HG03565 (cell line): Measurements from ENCODE around the gene GALNT2.

Source experiments
- ATAC-seq: cut with Tn5 transposase; IDR thresholded peaks from one replicate; pipeline ENCODE4 v1.9.1; 2021; ENCODE audit warnings: mild to moderate bottlenecking, moderate library complexity; ENCODE audit not compliant: unreplicated experiment

Gene GALNT2

DNA sequence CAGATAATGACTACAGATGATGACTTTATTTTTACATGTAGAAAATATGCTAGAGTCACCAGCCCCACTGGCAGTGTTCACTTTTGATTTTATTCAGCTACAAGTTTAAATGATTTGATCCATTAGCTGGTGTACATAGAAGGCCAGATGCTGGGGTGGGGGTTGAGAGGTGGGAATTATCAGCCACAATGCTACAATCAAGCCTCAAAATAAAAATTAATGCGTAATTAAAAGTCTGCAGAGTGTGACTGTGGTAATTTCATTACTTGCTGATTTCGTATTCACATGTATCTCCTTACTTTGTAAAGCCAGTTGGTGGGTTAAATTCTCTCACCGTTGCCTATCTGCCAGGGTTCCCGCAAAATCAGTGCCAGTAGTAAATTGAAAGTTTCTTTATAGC is 109.3 kb downstream of the GALNT2 start:
- no peak for ATAC-seq

GRCh38 chr1:230176871-230177411 is 109.9 kb downstream of the GALNT2 start:
- ATAC-seq, result no peak

DNA sequence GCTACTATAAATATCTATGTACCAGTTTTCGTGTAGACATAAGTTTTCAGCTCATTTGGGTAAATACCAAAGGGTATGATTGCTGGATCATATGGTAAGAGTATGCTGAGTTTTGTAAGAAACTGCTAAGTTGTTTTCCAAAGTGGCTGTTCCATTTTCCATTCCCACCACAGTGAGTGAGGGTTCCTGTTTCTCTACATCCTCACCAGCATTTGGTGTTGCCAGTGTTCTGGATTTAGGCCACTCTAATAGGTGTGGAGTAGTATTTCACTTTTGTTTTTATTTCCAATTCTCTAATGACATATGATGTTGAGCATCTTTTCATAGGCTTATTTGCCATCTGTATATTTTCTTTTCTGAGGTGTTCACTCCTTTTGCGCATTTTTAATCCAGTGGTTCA is 112.2 kb downstream of the GALNT2 start:
- ATAC-seq, result no peak

DNA sequence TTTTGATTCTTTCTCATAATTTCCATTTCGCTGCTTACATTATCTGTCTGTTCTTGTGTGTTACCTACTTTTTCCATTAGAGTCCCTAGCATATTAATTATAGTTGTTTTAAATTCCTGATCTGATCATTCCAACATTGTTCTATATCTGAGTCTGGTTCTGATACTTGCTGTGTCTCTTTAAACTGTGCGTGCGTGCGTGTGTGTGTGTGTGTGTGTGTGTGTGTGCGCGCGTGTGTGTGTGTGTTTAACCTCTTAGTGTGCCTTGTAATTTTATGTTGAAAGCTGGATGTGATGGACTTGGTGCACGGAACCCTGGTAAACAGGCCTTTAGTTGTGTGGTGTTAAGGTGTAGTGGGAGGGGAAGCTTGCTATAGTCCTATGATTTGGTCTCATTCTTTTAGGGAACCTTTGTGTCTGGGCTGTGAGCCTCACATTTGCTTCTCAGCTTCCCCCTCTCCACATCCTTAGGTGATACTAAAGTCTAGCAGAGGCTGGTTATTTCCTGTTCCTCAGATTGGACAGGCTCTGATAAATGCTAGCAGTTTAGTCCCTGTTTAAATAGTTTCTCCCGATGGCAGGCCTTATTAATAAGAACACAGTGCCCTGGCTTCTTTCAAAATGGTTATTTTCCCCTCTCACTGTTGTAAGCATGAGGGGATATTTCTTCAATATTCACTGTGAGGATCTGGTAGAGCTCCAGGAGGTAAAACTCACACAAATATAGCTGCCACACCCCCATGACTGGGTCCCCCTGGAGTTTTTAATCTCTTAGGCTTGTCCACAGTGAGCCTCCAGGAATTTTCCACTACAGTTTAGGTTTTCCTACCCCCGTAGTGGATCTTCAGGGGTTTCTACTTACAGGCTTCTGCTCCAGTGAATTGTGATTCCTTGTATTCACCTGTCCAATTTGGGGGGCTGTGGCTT is 118.3 kb downstream of the GALNT2 start:
- no peak for ATAC-seq

- ATAC-seq, result no peak
Observed at GRCh38 chr1:230186003-230186863, 119.2 kb downstream of the GALNT2 start.

DNA sequence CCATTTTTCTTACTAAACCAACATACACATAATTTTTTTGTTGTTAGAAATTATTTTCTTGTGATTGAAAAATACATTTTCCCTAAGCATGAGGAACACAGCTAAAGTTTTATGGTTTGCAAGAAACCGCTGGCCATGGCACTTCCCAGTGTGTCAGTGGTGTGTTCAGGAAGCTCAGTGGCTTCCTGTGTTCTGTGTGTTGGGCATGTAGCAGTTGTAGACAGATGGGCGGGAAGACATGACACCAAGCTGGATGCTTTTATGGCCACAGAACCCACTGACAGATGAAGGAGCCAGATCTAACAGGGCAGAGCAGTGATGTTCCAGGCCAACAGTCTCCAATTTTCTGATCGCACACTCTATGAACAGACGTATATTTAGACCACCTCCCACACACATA is 119.8 kb downstream of the GALNT2 start:
- no peak for ATAC-seq

GRCh38 chr1:230187290-230187689 is 120.3 kb downstream of the GALNT2 start:
- no peak for ATAC-seq

GRCh38 chr1:230188826-230189225 is 121.8 kb downstream of the GALNT2 start:
- ATAC-seq, result no peak

DNA sequence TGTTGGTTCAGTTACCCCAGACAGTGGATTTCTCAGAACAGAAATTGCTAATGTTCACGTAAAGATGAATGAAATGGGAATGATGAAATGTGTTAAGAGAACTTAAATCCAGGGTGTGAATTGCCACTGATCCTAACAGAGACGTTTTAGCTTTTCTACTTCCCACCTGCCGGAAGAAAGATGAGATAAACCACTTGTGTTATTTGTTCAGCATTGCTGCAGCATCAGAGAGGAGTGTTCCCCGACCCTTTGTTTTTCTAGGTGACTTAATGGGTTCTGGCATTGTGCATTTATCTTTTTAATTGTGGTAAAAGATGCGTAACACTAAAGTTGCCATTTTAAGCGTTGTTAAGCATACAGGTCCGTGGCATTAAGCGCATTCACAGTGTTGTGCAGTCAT is 122.3 kb downstream of the GALNT2 start:
- no peak for ATAC-seq

DNA sequence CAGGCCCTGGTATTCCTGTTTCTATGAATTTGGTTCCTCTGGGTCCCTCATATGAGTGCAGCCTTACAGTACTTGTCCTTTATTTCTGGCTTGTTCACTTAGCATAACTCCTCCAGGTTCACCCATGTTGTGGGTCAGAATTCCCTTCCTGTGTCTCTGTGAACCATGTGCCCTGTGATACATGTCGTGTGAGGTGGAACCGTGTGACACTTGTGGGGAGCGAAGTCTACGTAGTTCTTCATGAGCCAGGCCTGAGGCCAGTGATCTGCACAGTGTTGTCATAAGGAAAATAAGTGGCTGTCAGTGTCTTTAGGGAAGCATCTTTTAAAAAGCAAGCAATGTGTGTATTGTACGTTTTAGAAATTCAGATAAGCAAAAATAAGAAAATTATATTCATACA is 122.8 kb downstream of the GALNT2 start:
- ATAC-seq, result no peak

- ATAC-seq, result no peak
Observed at GRCh38 chr1:230191079-230191804, 124.2 kb downstream of the GALNT2 start.

- no peak for ATAC-seq
Observed at GRCh38 chr1:230191855-230192254, 124.8 kb downstream of the GALNT2 start.

DNA sequence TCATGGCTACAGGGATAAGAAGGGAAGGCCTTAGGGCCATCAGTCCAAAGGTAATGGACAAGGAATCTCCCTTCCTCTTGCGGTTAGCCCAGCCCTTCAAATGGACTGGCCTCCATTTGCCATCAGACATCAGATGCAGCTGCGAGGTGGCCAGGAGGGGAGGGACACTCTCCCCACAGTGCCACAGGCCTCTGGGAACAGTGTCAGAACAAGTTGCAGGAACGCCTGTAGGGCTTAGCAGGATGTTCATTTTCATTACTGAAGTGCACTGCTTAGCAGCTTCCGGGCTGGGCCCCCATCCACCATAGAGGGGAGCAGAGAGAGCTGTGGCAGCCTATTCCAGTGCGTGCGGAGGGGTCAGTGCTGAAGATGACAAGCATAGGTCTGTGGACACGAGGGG is 127.5 kb downstream of the GALNT2 start:
- no peak for ATAC-seq

DNA sequence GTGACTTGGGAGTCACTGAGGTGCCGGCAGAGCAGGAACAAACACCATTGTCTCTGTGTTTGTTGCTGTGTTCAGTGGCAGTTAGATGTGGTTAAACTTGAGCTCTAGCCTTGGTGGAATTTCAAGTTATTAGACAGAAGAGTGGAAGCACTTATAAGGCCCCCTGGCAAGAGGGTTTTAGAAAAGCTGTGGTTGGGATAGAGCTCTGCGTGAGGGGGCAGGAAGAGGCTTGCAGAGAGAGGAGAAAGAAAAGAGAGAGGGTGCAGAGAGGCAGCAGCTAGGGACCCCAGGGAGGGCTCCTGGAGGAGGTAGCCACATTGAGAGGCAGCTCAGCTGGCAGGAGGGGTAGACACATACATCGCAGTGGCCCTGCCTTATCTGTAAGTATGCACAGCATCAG is 128.2 kb downstream of the GALNT2 start:
- no peak for ATAC-seq

GRCh38 chr1:230196077-230196476 is 129.0 kb downstream of the GALNT2 start:
- no peak for ATAC-seq

DNA sequence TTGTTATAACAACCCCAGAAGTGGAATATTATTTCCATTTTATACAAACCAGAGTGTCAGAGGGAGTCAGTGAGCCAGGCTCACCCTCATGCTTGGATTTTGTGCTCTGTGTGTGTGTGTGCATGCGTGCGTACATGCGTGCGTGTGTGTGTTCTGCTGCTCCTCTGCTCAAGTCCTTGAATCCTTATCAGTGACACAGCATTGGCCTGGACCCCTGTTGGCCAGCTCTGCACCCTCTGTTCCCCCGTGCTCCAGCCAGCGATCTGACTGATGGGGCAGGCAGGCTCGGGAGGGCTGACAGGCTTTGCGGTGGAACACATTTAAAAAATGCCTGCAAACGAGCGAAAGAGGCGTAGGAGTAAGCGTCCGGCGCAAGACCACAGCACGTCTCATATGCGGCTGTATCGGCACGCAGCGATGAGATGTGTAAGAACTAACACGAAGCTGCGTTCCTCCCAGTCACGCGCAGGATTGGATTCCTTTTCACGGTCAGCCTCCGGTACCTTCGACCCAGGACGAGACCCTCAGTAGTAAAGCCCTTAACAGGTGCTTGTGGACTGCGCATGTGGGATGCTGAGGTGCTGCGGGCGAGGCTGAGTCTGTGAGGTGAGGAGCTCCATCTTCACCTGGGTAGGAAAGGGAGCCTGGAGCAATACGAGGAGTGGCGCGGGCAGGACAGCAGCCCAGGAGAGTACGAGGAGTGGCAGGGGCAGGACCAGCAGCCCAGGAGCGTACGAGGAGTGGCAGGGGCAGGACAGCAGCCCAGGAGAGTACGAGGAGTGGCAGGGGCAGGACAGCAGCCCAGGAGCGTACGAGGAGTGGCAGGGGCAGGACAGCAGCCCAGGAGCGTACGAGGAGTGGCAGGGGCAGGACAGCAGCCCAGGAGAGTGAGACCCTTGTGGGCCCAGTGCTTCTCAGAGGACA is 130.9 kb downstream of the GALNT2 start:
- no peak for ATAC-seq

- no peak for ATAC-seq
Observed at GRCh38 chr1:230199034-230199433, 132.0 kb downstream of the GALNT2 start.

GRCh38 chr1:230199554-230199953 is 132.5 kb downstream of the GALNT2 start:
- no peak for ATAC-seq

DNA sequence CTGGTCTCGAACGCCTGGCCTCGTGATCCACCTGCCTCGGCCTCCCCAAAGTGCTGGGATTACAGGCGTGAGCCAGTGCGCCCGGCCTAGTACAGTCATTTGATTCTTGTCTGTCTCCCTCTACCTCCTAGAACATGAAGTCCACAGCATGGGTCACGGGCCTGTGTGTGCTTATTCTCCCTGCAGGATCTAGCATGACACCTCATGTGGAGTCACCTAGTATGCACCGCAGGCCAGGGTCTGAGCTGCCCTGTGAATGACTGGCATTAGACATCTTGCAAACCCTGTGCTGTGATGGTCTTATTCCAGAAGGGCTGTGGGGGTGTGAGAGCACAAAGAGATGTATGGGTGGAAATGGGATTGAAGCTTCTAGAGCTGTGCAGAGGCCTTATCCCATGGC is 133.2 kb downstream of the GALNT2 start:
- no peak for ATAC-seq

GRCh38 chr1:230201445-230201844 is 134.4 kb downstream of the GALNT2 start:
- no peak for ATAC-seq
